ENCODE data around the gene WDR81. TPM values are rescaled to one million over a fixed set of nuclear protein-coding genes. Genes with fewer than 3 reads are reported as not detected.
A peak's percentile ranks its signal among the peaks of the same experiment; 100 is the strongest.

Gene WDR81
- total RNA-seq, 1 experiment from 2014 or later: 29.5 TPM

GRCh38 chr17:1735834-1736347, 11.4 kb downstream of the WDR81 start:
- Histone ChIP-seq H3K4me1 (ENCODE audit: control insufficient read depth, insufficient read depth, low read length) (peaks cover 12% of the 10 kb centered on the region), H3K9me3 (ENCODE audit: control insufficient read depth, insufficient read depth, low read depth, low read length) (no peaks in the 10 kb centered on the region), H3K27me3 (ENCODE audit: control insufficient read depth, insufficient read depth, low read length) (no peaks in the 10 kb centered on the region), H3K27ac (ENCODE audit: low read length) (no peak overlapping the region), H3K4me3 (ENCODE audit: low read depth in 2 of 2, low read length in 2 of 2) (no peak overlapping the region), H3K36me3 (ENCODE audit: control insufficient read depth, insufficient read depth, low read length) (no peaks in the 10 kb centered on the region)
- ChIA-PET CTCF (no interaction called here), POLR2A (no interaction called here)
- no peak for DNase-seq (ENCODE audit: low read depth, low spot score)
- intact Hi-C loops (cut with micrococcal nuclease; ENCODE audit: unreplicated experiment) (no loop called here), in situ Hi-C loops (cut with HindIII; ENCODE audit: low pct_unique_long_range_greater_than_20kb, low sequenced_read_pairs) (no loop called here)
- peak; percentile 6; the same call in 1 of the 2 replicates for ATAC-seq
- BruUV-seq (replicated peaks): no TSS peak
- TF ChIP-seq SIN3A (IDR thresholded peaks at IDR 0.05; ENCODE audit: borderline replicate concordance, insufficient read depth, low read depth, low read length) (no peak), POLR2AphosphoS5 (IDR thresholded peaks at IDR 0.05; ENCODE audit: low read depth, low read length) (no peak), TCF7L2 (IDR thresholded peaks at IDR 0.05; ENCODE audit: low read depth, low read length) (no peak), REST (IDR thresholded peaks at IDR 0.05; ENCODE audit: insufficient read depth in 1 of 2, low read depth in 2 of 2, low read length in 1 of 2) (no peak), CTCF (IDR thresholded peaks at IDR 0.05) (no peak)

- Histone ChIP-seq H3K36me3 (ENCODE audit: control insufficient read depth, insufficient read depth, low read length) (no peaks in the 10 kb centered on the region), H3K27ac (ENCODE audit: low read length) (peak overlapping the region; percentile 48; the same call in 1 of the 2 replicates), H3K4me1 (ENCODE audit: control insufficient read depth, insufficient read depth, low read length) (peaks cover 12% of the 10 kb centered on the region), H3K9me3 (ENCODE audit: control insufficient read depth, insufficient read depth, low read depth, low read length) (no peaks in the 10 kb centered on the region), H3K27me3 (ENCODE audit: control insufficient read depth, insufficient read depth, low read length) (no peaks in the 10 kb centered on the region), H3K4me3 (ENCODE audit: low read depth in 2 of 2, low read length in 2 of 2) (no peak overlapping the region)
- CTCF ChIA-PET: no interaction called here
- POLR2A ChIA-PET: interaction anchor here (0.6 kb wide), 2 partner anchors 11 to 29 kb away, joined by 5 to 16 read pairs; no protein-coding TSS in a partner anchor
- no peak for DNase-seq (ENCODE audit: low read depth, low spot score)
- TF ChIP-seq SIN3A (IDR thresholded peaks at IDR 0.05; ENCODE audit: borderline replicate concordance, insufficient read depth, low read depth, low read length) (no peak), REST (IDR thresholded peaks at IDR 0.05; ENCODE audit: insufficient read depth in 1 of 2, low read depth in 2 of 2, low read length in 1 of 2) (no peak), POLR2AphosphoS5 (IDR thresholded peaks at IDR 0.05; ENCODE audit: low read depth, low read length) (no peak), TCF7L2 (IDR thresholded peaks at IDR 0.05; ENCODE audit: low read depth, low read length) (no peak), CTCF (IDR thresholded peaks at IDR 0.05) (no peak)
- ATAC-seq: peak; percentile 74
- in situ Hi-C loops (cut with HindIII; ENCODE audit: low pct_unique_long_range_greater_than_20kb, low sequenced_read_pairs) (no loop called here), intact Hi-C loops (cut with micrococcal nuclease; ENCODE audit: unreplicated experiment) (no loop called here)
- BruUV-seq (replicated peaks): no TSS peak
Measured at GRCh38 chr17:1736348-1737281, 12.1 kb downstream of the WDR81 start.

Measured in Panc1 (cell line).